SK-N-SH (cell line): Measurements from ENCODE around the gene ZNF79.

Experiments
- CTCF ChIP-seq: fragments of 200-600 bp; sonication (generic); IDR thresholded peaks from 2 replicates; pipeline ENCODE4 v1.6.1; 2017; ENCODE audit warnings: antibody characterized with exemption, mild to moderate bottlenecking, moderate library complexity
- FOXJ3 ChIP-seq: sonication (generic); formaldehyde crosslinking; IDR thresholded peaks from 2 replicates; pipeline ENCODE4 v1.5.1; 2020; ENCODE audit warnings: mild to moderate bottlenecking, missing genetic modification reagents
- MAX ChIP-seq: IDR thresholded peaks from 2 replicates; pipeline ENCODE4 v1.4.0; 2012; ENCODE audit warnings: low read depth
- NRF1 ChIP-seq: IDR thresholded peaks from 2 replicates; pipeline ENCODE4 v1.6.1; 2012; ENCODE audit warnings: low read depth, mild to moderate bottlenecking, low read length
- POLR2AphosphoS5 ChIP-seq: IDR thresholded peaks from 2 replicates; pipeline ENCODE4 v1.6.1; 2012; ENCODE audit warnings: low read depth, low read length
- TAF1 ChIP-seq: IDR thresholded peaks from 2 replicates; pipeline ENCODE4 v1.6.1; 2012; ENCODE audit warnings: low read depth, mild to moderate bottlenecking, low read length, moderate library complexity, borderline replicate concordance
- USF2 ChIP-seq: fragments of 150-350 bp; IDR thresholded peaks from 2 replicates; pipeline ENCODE4 v1.6.1; 2017; ENCODE audit warnings: antibody characterized with exemption, low read length, low read depth, borderline replicate concordance
- YY1 ChIP-seq: IDR thresholded peaks from 2 replicates; pipeline ENCODE4 v1.4.0; 2012; ENCODE audit warnings: low read depth, mild to moderate bottlenecking

GRCh38 chr9:127423476-127423933, 677 bp upstream of the ZNF79 start:
- TF ChIP-seq CTCF (no peak), MAX (no peak), TAF1 (no peak), USF2 (no peak), POLR2AphosphoS5 (no peak), FOXJ3 (CRISPR knock-in tag) (no peak), NRF1 (no peak), YY1 (no peak)
